AG08396 (cell line): ENCODE data around the gene PRKAA1.
"Not testable (repeated sequence)": the region's sequence is repeated elsewhere in the genome, so short reads cannot be mapped to it uniquely, and the experiment has no call there.

Source experiments
- DNase-seq: peaks from one replicate; pipeline ENCODE4 v3.0.0; 2012; ENCODE audit warnings: low spot score, mixed read lengths

Gene PRKAA1

GRCh38 chr5:40825461-40826043 lies 27.4 kb upstream of the PRKAA1 start:
- not testable (repeated sequence) for DNase-seq

- DNase-seq: no peak
Measured at GRCh38 chr5:40823459-40823858, 25.3 kb upstream of the PRKAA1 start.

- DNase-seq: no peak
Measured at GRCh38 chr5:40813698-40814281, 15.6 kb upstream of the PRKAA1 start.

GRCh38 chr5:40812125-40812524 lies 14.0 kb upstream of the PRKAA1 start:
- no peak for DNase-seq

GRCh38 chr5:40801771-40802562 lies 3.8 kb upstream of the PRKAA1 start:
- DNase-seq: no peak

GRCh38 chr5:40799258-40799657 lies 1.1 kb upstream of the PRKAA1 start:
- no peak for DNase-seq

- DNase-seq: peak; percentile 71
Measured at GRCh38 chr5:40798801-40799210, 632 bp upstream of the PRKAA1 start.

GRCh38 chr5:40797273-40798011 lies 732 bp downstream of the PRKAA1 start:
- peak; percentile 68 for DNase-seq

- peak; percentile 19 for DNase-seq
Measured at GRCh38 chr5:40796487-40796889, 1.7 kb downstream of the PRKAA1 start.

- DNase-seq: not testable (repeated sequence)
Measured at GRCh38 chr5:40794877-40795276, 3.3 kb downstream of the PRKAA1 start.

- not testable (repeated sequence) for DNase-seq
Measured at GRCh38 chr5:40794340-40794739, 3.8 kb downstream of the PRKAA1 start.

- not testable (repeated sequence) for DNase-seq
Measured at GRCh38 chr5:40792691-40793090, 5.5 kb downstream of the PRKAA1 start.

GRCh38 chr5:40791715-40792139 lies 6.4 kb downstream of the PRKAA1 start:
- DNase-seq: no peak

- no peak for DNase-seq
Measured at GRCh38 chr5:40790947-40791593, 7.1 kb downstream of the PRKAA1 start.

GRCh38 chr5:40788941-40789340 lies 9.2 kb downstream of the PRKAA1 start:
- not testable (repeated sequence) for DNase-seq

GRCh38 chr5:40787986-40788385 lies 10.2 kb downstream of the PRKAA1 start:
- DNase-seq: no peak

GRCh38 chr5:40786664-40787063 lies 11.5 kb downstream of the PRKAA1 start:
- not testable (repeated sequence) for DNase-seq

- no peak for DNase-seq
Measured at GRCh38 chr5:40784916-40785315, 13.3 kb downstream of the PRKAA1 start.

GRCh38 chr5:40784027-40784653 lies 14.0 kb downstream of the PRKAA1 start:
- DNase-seq: no peak

GRCh38 chr5:40781843-40782409 lies 16.2 kb downstream of the PRKAA1 start:
- DNase-seq: peak; percentile 33

- no peak for DNase-seq
Measured at GRCh38 chr5:40780858-40781257, 17.3 kb downstream of the PRKAA1 start.
